ENCODE measurements around the gene ZNF550.
A peak's percentile ranks its signal among the peaks of the same experiment; 100 is the strongest.

ZNF550 gene

GRCh38 chr19:57559404-57560025 is at the start of gene ZNF550:
Gene ZNF550, minus strand, starts transcription at chr19:57559863. Its CDS starts 181 bp downstream, at chr19:57559682.
- Mint-ChIP-seq H3K27ac (peak within 1 kb of the TSS; percentile 97 to 100), H3K27me3 (no peaks in the 10 kb centered on the region), H3K4me1 (peaks cover 36% of the 10 kb centered on the region), H3K4me3 (peak within 1 kb of the TSS; percentile 98), H3K9me3 (peaks cover 23 to 68% of the 10 kb centered on the region in 2 donors)
- peak; percentile 98 for ATAC-seq
- peak; percentile 76 to 87 for DNase-seq

GRCh38 chr19:57606931-57607330 is 47.3 kb upstream of the ZNF550 start:
- Mint-ChIP-seq H3K4me3 (no peak overlapping the region), H3K4me1 (no peaks in the 10 kb centered on the region), H3K27me3 (no peaks in the 10 kb centered on the region), H3K27ac (no peak overlapping the region), H3K9me3 (peaks cover 43 to 59% of the 10 kb centered on the region in 2 donors)
- ATAC-seq (no peak), DNase-seq (no peak)

- H3K27ac Mint-ChIP-seq = peak within 1 kb of the TSS; percentile 75 to 93
- H3K4me1 Mint-ChIP-seq = peaks cover 24% of the 10 kb centered on the region
- no peaks in the 10 kb centered on the region for H3K27me3 Mint-ChIP-seq
- DNase-seq (peak; percentile 84 to 89), ATAC-seq (peak; percentile 99)
- peaks cover 47 to 73% of the 10 kb centered on the region in 2 donors for H3K9me3 Mint-ChIP-seq
- H3K4me3 Mint-ChIP-seq = peak within 1 kb of the TSS; percentile 86 to 91
Measured at GRCh38 chr19:57599761-57600383, 40.2 kb upstream of the ZNF550 start, which contains the start of gene ZNF530. Gene ZNF530, plus strand, starts transcription at chr19:57599885. Its CDS starts 4,461 bp downstream, at chr19:57604346.

GRCh38 chr19:57599377-57599760 is 39.7 kb upstream of the ZNF550 start:
- no peaks in the 10 kb centered on the region for H3K27me3 Mint-ChIP-seq
- peaks cover 24% of the 10 kb centered on the region for H3K4me1 Mint-ChIP-seq
- H3K9me3 Mint-ChIP-seq = peaks cover 42 to 68% of the 10 kb centered on the region in 2 donors
- DNase-seq = no peak
- peak overlapping the region; percentile 86 to 91 for H3K4me3 Mint-ChIP-seq
- H3K27ac Mint-ChIP-seq = peak overlapping the region; percentile 75 to 93
- ATAC-seq = peak; percentile 52

- H3K27ac Mint-ChIP-seq = no peak overlapping the region
- ATAC-seq (no peak), DNase-seq (no peak)
- H3K9me3 Mint-ChIP-seq = peaks cover 56 to 83% of the 10 kb centered on the region in 2 donors
- H3K4me1 Mint-ChIP-seq = peaks cover 19% of the 10 kb centered on the region
- H3K4me3 Mint-ChIP-seq = no peak overlapping the region
- no peaks in the 10 kb centered on the region for H3K27me3 Mint-ChIP-seq
Measured at GRCh38 chr19:57587529-57587928, 27.9 kb upstream of the ZNF550 start.

- Mint-ChIP-seq H3K4me1 (peaks cover 23% of the 10 kb centered on the region), H3K9me3 (peaks cover 45 to 82% of the 10 kb centered on the region in 2 donors), H3K4me3 (peak within 1 kb of the TSS; percentile 86 to 93), H3K27ac (peak within 1 kb of the TSS; percentile 85 to 96), H3K27me3 (no peaks in the 10 kb centered on the region)
- ATAC-seq (peak; percentile 94), DNase-seq (peak; percentile 86 to 89)
Measured at GRCh38 chr19:57583521-57584416, 24.1 kb upstream of the ZNF550 start, which contains the start of gene ZIK1. Gene ZIK1, plus strand, starts transcription at chr19:57584145. Its CDS starts 212 bp downstream, at chr19:57584357.

- Mint-ChIP-seq H3K27me3 (no peaks in the 10 kb centered on the region), H3K9me3 (peaks cover 41 to 75% of the 10 kb centered on the region in 2 donors), H3K27ac (peak overlapping the region in 1 of 2 donors; percentile 96), H3K4me3 (peak overlapping the region; percentile 16 to 93), H3K4me1 (peaks cover 26% of the 10 kb centered on the region)
- no peak for DNase-seq
- ATAC-seq = no peak
Measured at GRCh38 chr19:57583104-57583520, 23.4 kb upstream of the ZNF550 start.

- peaks cover 46 to 76% of the 10 kb centered on the region in 2 donors for H3K9me3 Mint-ChIP-seq
Measured at GRCh38 chr19:57578487-57579205, 19.0 kb upstream of the ZNF550 start, which contains the start of gene ZNF416. Gene ZNF416, minus strand, starts transcription at chr19:57578911. Its CDS starts 207 bp downstream, at chr19:57578704.

GRCh38 chr19:57576661-57577060 is 17.0 kb upstream of the ZNF550 start:
- Mint-ChIP-seq H3K9me3 (peaks cover 46 to 74% of the 10 kb centered on the region in 2 donors), H3K27ac (no peak overlapping the region), H3K4me3 (no peak overlapping the region), H3K4me1 (peaks cover 17% of the 10 kb centered on the region), H3K27me3 (no peaks in the 10 kb centered on the region)
- DNase-seq = no peak
- no peak for ATAC-seq

More at GRCh38 chr19:57578487-57579205, 19.0 kb upstream of the ZNF550 start, which contains the start of gene ZNF416:
- H3K4me3 Mint-ChIP-seq = peak within 1 kb of the TSS; percentile 81 to 86
- DNase-seq (peak; percentile 93 to 97), ATAC-seq (peak; percentile 98)
- H3K27ac Mint-ChIP-seq = peak within 1 kb of the TSS; percentile 82 to 83
- no peaks in the 10 kb centered on the region for H3K27me3 Mint-ChIP-seq
- H3K4me1 Mint-ChIP-seq = peaks cover 21% of the 10 kb centered on the region

GRCh38 chr19:57572415-57572947 is 12.8 kb upstream of the ZNF550 start:
- Mint-ChIP-seq H3K4me3 (no peak overlapping the region), H3K4me1 (peaks cover 3% of the 10 kb centered on the region), H3K27ac (no peak overlapping the region), H3K27me3 (no peaks in the 10 kb centered on the region), H3K9me3 (peaks cover 48 to 88% of the 10 kb centered on the region in 2 donors)
- ATAC-seq (no peak), DNase-seq (no peak)

GRCh38 chr19:57570707-57571106 is 11.0 kb upstream of the ZNF550 start:
- peaks cover 43 to 88% of the 10 kb centered on the region in 2 donors for H3K9me3 Mint-ChIP-seq
- ATAC-seq = no peak
- no peak overlapping the region for H3K27ac Mint-ChIP-seq
- no peak for DNase-seq
- H3K4me1 Mint-ChIP-seq = no peaks in the 10 kb centered on the region
- H3K27me3 Mint-ChIP-seq = no peaks in the 10 kb centered on the region
- H3K4me3 Mint-ChIP-seq = no peak overlapping the region

GRCh38 chr19:57566396-57567265 is 7.0 kb upstream of the ZNF550 start:
- peaks cover 51 to 79% of the 10 kb centered on the region in 2 donors for H3K9me3 Mint-ChIP-seq
- ATAC-seq = no peak

GRCh38 chr19:57563547-57563946 is 3.9 kb upstream of the ZNF550 start:
- H3K27ac Mint-ChIP-seq = no peak overlapping the region
- H3K27me3 Mint-ChIP-seq = no peaks in the 10 kb centered on the region
- H3K9me3 Mint-ChIP-seq = peaks cover 47 to 70% of the 10 kb centered on the region in 2 donors
- DNase-seq (no peak), ATAC-seq (no peak)
- peaks cover 21% of the 10 kb centered on the region for H3K4me1 Mint-ChIP-seq
- H3K4me3 Mint-ChIP-seq = no peak overlapping the region

More at GRCh38 chr19:57566396-57567265, 7.0 kb upstream of the ZNF550 start:
- no peaks in the 10 kb centered on the region for H3K4me1 Mint-ChIP-seq
- no peak overlapping the region for H3K27ac Mint-ChIP-seq
- DNase-seq = no peak
- H3K27me3 Mint-ChIP-seq = no peaks in the 10 kb centered on the region
- H3K4me3 Mint-ChIP-seq = no peak overlapping the region

Data from stimulated activated naive CD8-positive, alpha-beta T cell treated with anti-CD3 and anti-CD28 coated beads, Interleukin-15, amount 100 ng/mL, for 72 hours (primary cell).